Mesenteric fat pad (tissue), 1 donor: ENCODE results near the gene RABIF. TPM values are rescaled to one million over a fixed set of nuclear protein-coding genes. Genes with fewer than 3 reads are reported as not detected.
"Not testable (repeated sequence)": the region's sequence is repeated elsewhere in the genome, so short reads cannot be mapped to it uniquely, and the experiment has no call there.

ENCODE experiments used
- DNase-seq: peaks from one replicate; pipeline ENCODE4 v3.0.0-alpha.2; 2020; ENCODE audit warnings: low spot score
- total RNA-seq: library from RNA; stranded (reverse); fragmentation: NEBNext Ultra II Directional; extraction: Animal tissue kit (Norgen Biotek cat#: 25700); gene quantifications from one replicate; pipeline ENCODE4 v1.2.1, GENCODE V29; 2021
- donor health status: DM: yes; HTN: yes; CAD: no.

Gene RABIF
- total RNA-seq, 1 donor from 2014 or later: 5.3 TPM

- DNase-seq: no peak
These were observed 53.3 kb downstream of the RABIF start for GRCh38 chr1:202835548-202836072.

GRCh38 chr1:202834771-202835547 lies 54.0 kb downstream of the RABIF start:
- no peak for DNase-seq

- DNase-seq: no peak
These were observed 57.0 kb downstream of the RABIF start for GRCh38 chr1:202831906-202832305.

GRCh38 chr1:202829223-202829622 lies 59.7 kb downstream of the RABIF start:
- DNase-seq: not testable (repeated sequence)

Other genes with a start within 250 kb of the RABIF start
- not detected for gene SYT2, start 178.7 kb downstream of the RABIF start, total RNA-seq
- 33.4 TPM for gene KDM5B, start 80.7 kb downstream of the RABIF start, total RNA-seq
- gene PCAT6, start 78.2 kb downstream of the RABIF start, total RNA-seq: 1.2 TPM
- 20.7 TPM for gene KLHL12, start 38.1 kb upstream of the RABIF start, total RNA-seq
- 76.2 TPM for gene ADIPOR1, start 69.2 kb upstream of the RABIF start, total RNA-seq
- 59.8 TPM for gene CYB5R1, start 78.1 kb upstream of the RABIF start, total RNA-seq
- 48.7 TPM for gene TMEM183A, start 118.2 kb upstream of the RABIF start, total RNA-seq
- 0.55 TPM for gene PPFIA4, start 137.3 kb upstream of the RABIF start, total RNA-seq
- not detected for gene MYOG, start 196.9 kb upstream of the RABIF start, total RNA-seq
- 2.7 TPM for gene ADORA1, start 238.6 kb upstream of the RABIF start, total RNA-seq